Chondrocyte (in vitro differentiated cells): ENCODE data around the gene MACROH2A1. TPM values are rescaled to one million over a fixed set of nuclear protein-coding genes. Genes with fewer than 3 reads are reported as not detected.

Source experiments
- DNase-seq: peaks from one replicate; pipeline ENCODE4 v3.0.0; 2021; ENCODE audit warnings: mixed read lengths, low spot score
- H3K27ac Mint-ChIP-seq: one replicate; pipeline ENCODE4 v1.8.0; 2021; ENCODE audit warnings: mild to moderate bottlenecking, moderate library complexity, mixed read lengths; ENCODE audit not compliant: unreplicated experiment
- H3K27me3 Mint-ChIP-seq: 2 replicates; pipeline ENCODE4 v1.8.0; 2021; ENCODE audit warnings: low read depth, mixed read lengths
- H3K36me3 Mint-ChIP-seq: 2 replicates; pipeline ENCODE4 v1.8.0; 2021; ENCODE audit warnings: low read depth, mixed read lengths
- H3K4me1 Mint-ChIP-seq: 2 replicates; pipeline ENCODE4 v1.8.0; 2021; ENCODE audit warnings: low read depth, mild to moderate bottlenecking, mixed read lengths
- H3K4me3 Mint-ChIP-seq: one replicate; pipeline ENCODE4 v1.8.0; 2021; ENCODE audit warnings: mild to moderate bottlenecking, moderate library complexity, mixed read lengths; ENCODE audit not compliant: unreplicated experiment
- H3K9me3 Mint-ChIP-seq: 2 replicates; pipeline ENCODE4 v1.8.0; 2021; ENCODE audit warnings: low read depth, mixed read lengths
- CTCF ChIP-seq: fragments of 200-600 bp; sonication (generic); IDR thresholded peaks from 2 replicates; pipeline ENCODE4 v1.5.0; 2021; ENCODE audit warnings: antibody characterized with exemption, mild to moderate bottlenecking, moderate library complexity
- total RNA-seq: library from RNA; stranded (reverse); gene quantifications from 3 replicates; pipeline ENCODE4 v1.2.1, GENCODE V29; 2021

The MACROH2A1 gene
- total RNA-seq, 1 donor from 2014 or later, result 100 TPM

- no peak for DNase-seq
- TF ChIP-seq CTCF, result no peak
- Mint-ChIP-seq H3K4me1 (peaks cover 2% of the 10 kb centered on the region), H3K4me3 (no peak overlapping the region), H3K27ac (no peak overlapping the region), H3K27me3 (peaks cover 3% of the 10 kb centered on the region), H3K36me3 (peaks cover 1% of the 10 kb centered on the region), H3K9me3 (peaks cover 15% of the 10 kb centered on the region)
These were observed 29.6 kb upstream of the MACROH2A1 start for GRCh38 chr5:135428586-135428985.

DNA sequence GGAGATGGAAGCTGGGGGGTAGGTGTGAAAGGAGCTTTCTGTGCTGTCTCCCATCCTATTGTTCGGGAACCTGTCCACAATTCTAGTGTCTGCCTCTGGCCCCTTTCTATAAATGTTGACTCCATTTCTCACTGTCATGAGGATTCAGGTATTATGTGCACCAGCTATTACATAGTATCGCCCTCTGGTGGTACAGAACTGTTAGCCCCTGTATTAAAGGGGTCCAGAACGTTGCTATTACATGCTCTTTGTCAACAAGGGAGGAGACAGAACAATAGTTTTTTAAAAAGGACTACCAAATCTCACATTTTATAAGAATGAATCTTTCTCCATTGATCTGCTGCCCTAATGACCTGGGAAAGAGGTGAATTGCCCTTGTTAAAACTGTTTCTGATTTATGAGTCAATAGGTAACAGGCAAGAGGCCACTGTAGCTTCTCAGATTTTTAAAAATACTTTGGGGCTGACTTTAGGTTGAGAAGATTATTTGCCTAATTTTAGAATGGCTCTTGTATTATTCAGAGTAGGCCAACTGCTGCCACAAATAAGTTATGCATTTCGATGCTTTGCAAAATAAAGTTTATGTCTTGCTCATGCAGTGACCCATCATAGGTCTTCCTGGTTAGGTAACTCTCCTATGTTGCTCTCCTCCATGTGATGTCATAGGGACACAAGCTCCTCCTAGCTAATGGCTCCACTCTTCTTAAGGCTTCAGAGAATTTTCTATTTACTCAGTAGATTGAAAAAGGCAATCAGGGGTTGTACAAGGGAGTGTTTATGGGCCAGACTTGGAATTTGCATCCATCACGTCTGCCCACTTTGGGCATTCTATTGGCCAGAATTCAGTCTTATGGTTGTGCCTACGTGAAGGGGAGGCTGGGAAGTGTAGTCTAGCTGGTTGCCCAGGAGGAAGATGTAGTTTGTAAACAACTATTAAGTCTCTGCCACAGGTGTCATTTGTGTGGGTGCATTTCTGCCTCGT lies 27.4 kb upstream of the MACROH2A1 start:
- Mint-ChIP-seq H3K9me3 (peaks cover 15% of the 10 kb centered on the region), H3K4me3 (no peak overlapping the region), H3K4me1 (no peaks in the 10 kb centered on the region), H3K36me3 (peaks cover 2% of the 10 kb centered on the region), H3K27me3 (peaks cover 12% of the 10 kb centered on the region), H3K27ac (no peak overlapping the region)
- peak; percentile 81 for TF ChIP-seq CTCF
- DNase-seq, result no peak

DNA sequence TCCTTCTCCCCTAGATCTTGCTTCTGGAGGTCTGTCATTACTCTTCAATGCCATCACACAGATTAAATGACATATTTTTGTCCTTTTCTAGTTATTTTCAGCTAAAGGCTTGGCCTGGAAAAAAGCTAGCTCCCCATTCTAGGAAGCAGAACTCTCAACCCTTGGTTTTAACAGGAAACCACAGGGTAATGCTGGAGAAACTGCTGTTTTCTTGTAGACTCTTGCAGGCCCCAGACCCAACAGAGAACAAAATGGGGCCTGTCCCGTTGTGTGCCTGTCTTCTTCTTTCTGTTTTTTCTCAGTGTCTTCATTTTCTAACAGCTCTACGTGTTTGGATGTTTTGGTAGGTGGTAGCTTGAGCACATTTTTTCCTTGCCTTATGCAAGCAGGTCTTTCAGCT lies 26.6 kb upstream of the MACROH2A1 start:
- peaks cover 19% of the 10 kb centered on the region for H3K27me3 Mint-ChIP-seq
- no peak for TF ChIP-seq CTCF
- H3K4me1 Mint-ChIP-seq, result no peaks in the 10 kb centered on the region
- H3K36me3 Mint-ChIP-seq, result peaks cover 3% of the 10 kb centered on the region
- H3K27ac Mint-ChIP-seq, result no peak overlapping the region
- H3K4me3 Mint-ChIP-seq, result no peak overlapping the region
- H3K9me3 Mint-ChIP-seq, result peaks cover 15% of the 10 kb centered on the region
- DNase-seq, result no peak

- Mint-ChIP-seq H3K36me3 (peaks cover 9% of the 10 kb centered on the region), H3K9me3 (peaks cover 19% of the 10 kb centered on the region), H3K27me3 (peaks cover 34% of the 10 kb centered on the region), H3K27ac (no peak overlapping the region), H3K4me1 (no peaks in the 10 kb centered on the region), H3K4me3 (no peak overlapping the region)
- DNase-seq, result no peak
- TF ChIP-seq CTCF, result no peak
These were observed 24.8 kb upstream of the MACROH2A1 start for GRCh38 chr5:135423846-135424168.

GRCh38 chr5:135423146-135423845 lies 24.3 kb upstream of the MACROH2A1 start:
- Mint-ChIP-seq H3K4me1 (no peaks in the 10 kb centered on the region), H3K36me3 (peaks cover 9% of the 10 kb centered on the region), H3K4me3 (no peak overlapping the region), H3K9me3 (peaks cover 18% of the 10 kb centered on the region), H3K27me3 (peaks cover 39% of the 10 kb centered on the region), H3K27ac (no peak overlapping the region)
- no peak for TF ChIP-seq CTCF
- no peak for DNase-seq
